Effector memory CD4-positive, alpha-beta T cell (primary cell): ENCODE results near the gene WWTR1.

Experiments used
- DNase-seq, 3 donors: peaks; one replicate each; pipeline ENCODE4 v3.0.0-alpha.2; 2020
- H3K27ac ChIP-seq: 2 replicates; pipeline ENCODE4 v1.7.0; 2013; ENCODE audit warnings: mild to moderate bottlenecking, low read length, moderate library complexity; ENCODE audit not compliant: insufficient read depth, poor library complexity, severe bottlenecking
- H3K27me3 ChIP-seq: replicated peaks from 2 replicates; pipeline ENCODE4 v1.7.0; 2013; ENCODE audit warnings: mild to moderate bottlenecking, low read length; ENCODE audit not compliant: insufficient read depth, control insufficient read depth, poor library complexity, severe bottlenecking
- H3K36me3 ChIP-seq: 2 replicates; pipeline ENCODE4 v1.7.0; 2013; ENCODE audit warnings: mild to moderate bottlenecking, low read length, moderate library complexity; ENCODE audit not compliant: control insufficient read depth, insufficient read depth
- H3K4me1 ChIP-seq: 2 replicates; pipeline ENCODE4 v1.7.0; 2013; ENCODE audit warnings: low read length, mild to moderate bottlenecking; ENCODE audit not compliant: control insufficient read depth, insufficient read depth, poor library complexity, severe bottlenecking
- H3K4me3 ChIP-seq: 2 replicates; pipeline ENCODE4 v1.7.0; 2013; ENCODE audit warnings: low read length, low read depth, mild to moderate bottlenecking; ENCODE audit not compliant: insufficient read depth, poor library complexity, severe bottlenecking
- H3K9me3 ChIP-seq: 2 replicates; pipeline ENCODE4 v1.7.0; 2013; ENCODE audit warnings: mild to moderate bottlenecking, low read length, moderate library complexity; ENCODE audit not compliant: control insufficient read depth

Gene WWTR1

DNA sequence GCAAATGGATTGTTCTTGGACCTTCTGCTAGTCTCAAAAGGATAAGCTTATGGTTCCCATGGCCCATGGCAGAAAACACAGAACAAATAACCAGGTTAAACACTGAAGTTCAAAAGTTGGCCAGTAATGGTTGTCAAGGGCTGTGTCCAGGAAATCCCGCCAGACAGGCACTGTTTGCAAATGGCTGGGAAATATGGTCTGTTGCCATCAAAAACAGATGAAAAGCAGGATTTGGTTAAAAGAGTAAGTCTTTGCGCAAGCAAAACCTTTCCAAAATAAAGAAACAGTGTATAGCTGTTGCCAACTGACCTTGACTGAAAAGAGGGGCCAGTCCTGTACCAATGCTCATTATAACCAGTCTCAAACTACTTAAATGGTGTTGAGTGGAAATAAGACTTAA is 58.6 kb downstream of the WWTR1 start:
- no peak for DNase-seq
- Histone ChIP-seq H3K36me3 (no peaks in the 10 kb centered on the region), H3K9me3 (no peaks in the 10 kb centered on the region), H3K4me3 (no peak overlapping the region), H3K4me1 (no peaks in the 10 kb centered on the region), H3K27me3 (peaks cover 5% of the 10 kb centered on the region), H3K27ac (no peak overlapping the region)

DNA sequence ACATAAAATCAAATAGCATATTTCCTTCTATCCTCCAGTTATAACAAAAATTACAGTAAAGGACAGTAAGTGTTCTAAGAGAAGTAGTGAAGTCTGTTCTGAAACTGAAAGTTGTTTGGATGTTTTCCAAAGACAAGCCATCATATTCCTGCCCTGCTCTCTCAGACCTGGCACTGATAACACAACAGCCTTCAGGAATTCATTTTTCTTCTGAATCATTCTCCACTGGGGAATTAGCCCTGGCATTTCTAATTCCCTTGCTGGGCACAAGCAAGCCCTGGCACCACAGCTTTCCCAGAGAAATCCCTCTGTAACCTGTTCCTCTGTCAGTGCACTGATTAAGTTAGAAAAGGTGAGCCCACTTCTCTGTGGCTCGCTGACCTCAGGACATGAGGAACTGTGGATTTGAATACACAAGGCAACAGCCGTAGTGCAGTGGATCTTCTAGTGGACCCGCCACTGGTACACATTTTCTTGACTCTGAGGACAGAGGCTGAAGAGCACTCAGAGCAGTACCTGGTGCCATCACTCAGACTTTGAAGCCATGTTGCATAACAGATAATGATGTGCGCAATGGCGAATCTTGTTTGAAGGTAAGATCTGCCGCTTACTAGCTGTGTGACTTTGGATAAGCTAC is 61.6 kb downstream of the WWTR1 start:
- H3K4me1 ChIP-seq: no peaks in the 10 kb centered on the region
- H3K36me3 ChIP-seq: no peaks in the 10 kb centered on the region
- H3K9me3 ChIP-seq: no peaks in the 10 kb centered on the region
- H3K27me3 ChIP-seq: peaks cover 5% of the 10 kb centered on the region
- no peak overlapping the region for H3K27ac ChIP-seq
- no peak overlapping the region for H3K4me3 ChIP-seq
- DNase-seq: no peak

- no peak for DNase-seq
- no peak overlapping the region for H3K4me3 ChIP-seq
- H3K27me3 ChIP-seq: no peaks in the 10 kb centered on the region
- H3K9me3 ChIP-seq: no peaks in the 10 kb centered on the region
- no peaks in the 10 kb centered on the region for H3K36me3 ChIP-seq
- no peak overlapping the region for H3K27ac ChIP-seq
- no peaks in the 10 kb centered on the region for H3K4me1 ChIP-seq
Measured at GRCh38 chr3:149593418-149594160, 64.2 kb downstream of the WWTR1 start.

DNA sequence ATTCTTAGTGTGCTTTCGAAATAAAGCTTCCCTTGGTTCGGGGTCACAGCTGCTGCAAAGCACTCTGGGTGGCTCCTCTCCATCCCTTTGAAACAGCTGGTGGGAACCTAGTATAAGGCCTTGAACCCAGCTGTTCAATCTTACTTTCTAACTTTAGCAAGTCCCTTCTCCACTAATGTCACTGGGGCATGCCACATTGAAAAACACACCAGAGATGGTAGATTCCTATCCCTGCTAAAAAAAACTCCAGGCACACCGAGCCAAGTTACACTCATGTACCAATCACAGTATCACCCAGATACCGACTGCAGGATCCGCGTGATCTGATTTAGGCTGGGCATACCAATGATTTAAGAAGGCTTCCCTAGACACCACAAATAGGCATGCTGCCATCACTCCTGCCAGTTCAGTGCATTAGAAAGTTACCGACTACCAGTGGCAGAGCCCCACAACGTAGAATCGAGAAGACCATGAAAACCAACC is 65.0 kb downstream of the WWTR1 start:
- Histone ChIP-seq H3K4me3 (no peak overlapping the region), H3K4me1 (no peaks in the 10 kb centered on the region), H3K9me3 (no peaks in the 10 kb centered on the region), H3K27ac (no peak overlapping the region), H3K27me3 (no peaks in the 10 kb centered on the region), H3K36me3 (no peaks in the 10 kb centered on the region)
- DNase-seq: no peak

DNA sequence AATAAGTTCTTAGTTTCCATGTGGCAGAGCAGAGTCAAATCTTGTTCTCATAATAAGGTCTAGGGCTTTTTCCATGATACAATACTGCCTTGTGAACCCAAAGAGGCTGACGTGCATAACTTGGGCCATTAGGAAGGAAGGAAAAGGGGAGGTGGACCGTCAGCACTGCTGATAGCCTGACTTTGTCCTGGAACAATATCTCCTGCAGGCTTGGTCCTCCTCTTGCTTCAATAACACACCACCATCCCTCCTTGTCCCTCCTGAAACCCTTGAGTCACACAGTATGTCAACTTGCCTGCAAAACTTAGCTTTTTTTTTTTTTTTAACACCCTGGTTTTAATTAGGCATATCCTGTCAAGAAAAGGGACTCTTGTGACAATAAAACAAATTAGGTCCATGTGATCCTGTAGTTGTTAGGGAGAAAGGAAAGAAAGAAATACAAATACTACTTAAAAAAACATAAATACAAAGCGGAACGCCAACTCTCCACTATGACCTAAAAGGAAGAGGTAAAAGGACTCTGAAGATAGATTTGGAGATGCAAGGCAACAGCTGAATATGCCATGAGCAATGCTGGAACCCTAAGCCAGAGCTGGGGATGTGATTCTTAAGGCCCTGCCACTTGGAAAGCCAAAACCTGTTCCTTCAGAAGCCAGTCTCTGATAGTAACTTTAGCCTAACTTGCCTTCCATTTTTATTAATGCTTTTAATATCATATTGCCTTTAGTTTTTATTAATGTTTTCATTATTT is 67.0 kb downstream of the WWTR1 start:
- Histone ChIP-seq H3K36me3 (no peaks in the 10 kb centered on the region), H3K27me3 (no peaks in the 10 kb centered on the region), H3K4me3 (no peak overlapping the region), H3K27ac (no peak overlapping the region), H3K4me1 (no peaks in the 10 kb centered on the region), H3K9me3 (no peaks in the 10 kb centered on the region)
- no peak for DNase-seq

GRCh38 chr3:149589332-149589731 is 68.5 kb downstream of the WWTR1 start:
- no peak overlapping the region for H3K27ac ChIP-seq
- DNase-seq: no peak
- no peaks in the 10 kb centered on the region for H3K36me3 ChIP-seq
- no peak overlapping the region for H3K4me3 ChIP-seq
- no peaks in the 10 kb centered on the region for H3K4me1 ChIP-seq
- no peaks in the 10 kb centered on the region for H3K9me3 ChIP-seq
- H3K27me3 ChIP-seq: no peaks in the 10 kb centered on the region

GRCh38 chr3:149588909-149589308 is 68.9 kb downstream of the WWTR1 start:
- Histone ChIP-seq H3K27me3 (no peaks in the 10 kb centered on the region), H3K4me1 (no peaks in the 10 kb centered on the region), H3K27ac (no peak overlapping the region), H3K4me3 (no peak overlapping the region), H3K36me3 (no peaks in the 10 kb centered on the region), H3K9me3 (no peaks in the 10 kb centered on the region)
- DNase-seq: no peak

DNA sequence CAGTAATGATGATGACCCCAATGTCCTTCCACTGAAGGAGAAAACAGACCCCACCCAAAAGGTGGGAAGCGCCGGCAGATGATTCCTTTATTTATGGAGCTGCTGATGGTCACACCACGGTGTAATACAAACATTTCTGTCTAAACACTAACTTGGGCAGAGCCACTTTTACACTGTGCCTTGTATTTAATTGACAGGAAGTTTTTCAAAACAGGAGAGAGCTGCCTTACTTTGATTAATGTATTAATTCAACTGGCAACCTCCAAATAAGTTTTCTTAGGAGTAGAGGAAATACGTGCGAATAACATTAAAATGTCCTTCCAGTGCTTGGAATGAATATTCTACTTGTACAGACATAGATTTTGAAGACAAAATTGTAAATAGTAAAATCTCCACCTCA is 70.4 kb downstream of the WWTR1 start:
- Histone ChIP-seq H3K4me3 (no peak overlapping the region), H3K27me3 (no peaks in the 10 kb centered on the region), H3K36me3 (no peaks in the 10 kb centered on the region), H3K9me3 (no peaks in the 10 kb centered on the region), H3K4me1 (no peaks in the 10 kb centered on the region), H3K27ac (no peak overlapping the region)
- DNase-seq: no peak

DNA sequence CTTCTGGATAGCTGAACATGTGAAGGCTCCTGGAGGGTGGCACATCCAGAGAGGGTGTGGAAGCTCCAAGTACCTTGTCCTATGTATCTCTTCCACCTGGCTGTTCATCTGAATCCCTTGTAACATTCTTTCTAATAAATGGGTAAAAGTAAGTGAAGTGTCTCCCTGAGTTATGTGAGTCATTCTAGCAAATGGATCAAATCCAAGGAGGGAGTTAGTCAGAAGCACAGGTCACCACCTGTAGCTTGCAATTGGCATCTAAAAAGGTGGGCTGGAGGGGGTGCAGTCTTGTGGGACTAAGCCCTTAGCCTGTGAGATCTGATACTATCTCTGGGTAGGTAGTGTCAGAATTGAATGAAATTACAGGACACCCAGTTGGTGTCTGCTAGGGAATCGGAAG is 71.0 kb downstream of the WWTR1 start:
- no peak for DNase-seq
- Histone ChIP-seq H3K4me1 (no peaks in the 10 kb centered on the region), H3K27me3 (no peaks in the 10 kb centered on the region), H3K4me3 (no peak overlapping the region), H3K27ac (no peak overlapping the region), H3K9me3 (no peaks in the 10 kb centered on the region), H3K36me3 (no peaks in the 10 kb centered on the region)

DNA sequence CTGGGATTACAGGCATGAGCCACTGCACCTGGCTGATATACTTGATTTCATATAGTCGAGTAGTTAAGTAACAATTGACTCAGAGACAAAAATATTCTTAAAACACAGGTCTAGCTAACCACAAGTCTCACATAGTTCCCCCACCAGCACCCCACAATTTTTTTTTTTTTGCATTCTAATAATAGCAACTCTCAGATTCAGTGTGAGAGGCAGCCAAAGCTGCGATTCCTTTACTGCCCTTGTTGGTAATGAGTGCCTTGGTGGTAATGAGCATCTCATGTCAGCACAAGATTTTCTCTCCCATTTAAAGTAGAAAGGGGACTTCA is 72.5 kb downstream of the WWTR1 start:
- Histone ChIP-seq H3K27me3 (no peaks in the 10 kb centered on the region), H3K36me3 (no peaks in the 10 kb centered on the region), H3K4me3 (no peak overlapping the region), H3K27ac (no peak overlapping the region), H3K9me3 (no peaks in the 10 kb centered on the region), H3K4me1 (no peaks in the 10 kb centered on the region)
- DNase-seq: no peak
